ENCODE measurements around the gene WNT1.

DNA sequence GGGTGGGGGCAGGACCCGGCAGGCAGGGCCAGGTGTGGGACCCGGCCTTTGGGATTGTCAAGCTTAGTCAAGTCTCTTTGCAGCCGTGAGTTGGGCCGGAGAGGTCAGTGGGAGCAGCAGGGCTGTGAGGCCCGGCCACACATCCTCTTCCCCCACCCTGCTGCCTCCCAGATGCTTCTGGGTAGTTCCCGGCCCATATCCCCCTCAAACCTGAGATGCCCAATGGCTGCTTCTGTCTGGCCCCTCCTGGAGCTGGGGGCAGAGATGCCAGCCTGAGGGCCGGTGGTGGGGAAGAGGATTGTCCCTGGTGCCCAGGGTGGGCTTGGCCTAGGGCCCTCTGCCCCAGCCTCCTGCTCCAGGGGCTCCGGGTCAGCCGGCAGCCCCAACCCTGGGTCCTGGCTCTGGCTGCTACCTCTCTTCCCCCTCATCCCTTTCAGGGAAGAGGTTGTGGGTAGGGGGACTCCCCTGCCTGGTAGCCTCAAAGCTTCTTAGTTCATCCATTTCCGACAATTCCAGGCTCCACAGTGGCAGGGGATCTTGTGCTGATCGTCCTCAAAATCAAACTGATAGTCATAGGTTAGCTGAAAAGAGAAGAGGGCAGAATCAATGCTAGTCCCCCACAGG, 43.3 kb downstream of the WNT1 start:
- TF ChIP-seq, protein P1, sequence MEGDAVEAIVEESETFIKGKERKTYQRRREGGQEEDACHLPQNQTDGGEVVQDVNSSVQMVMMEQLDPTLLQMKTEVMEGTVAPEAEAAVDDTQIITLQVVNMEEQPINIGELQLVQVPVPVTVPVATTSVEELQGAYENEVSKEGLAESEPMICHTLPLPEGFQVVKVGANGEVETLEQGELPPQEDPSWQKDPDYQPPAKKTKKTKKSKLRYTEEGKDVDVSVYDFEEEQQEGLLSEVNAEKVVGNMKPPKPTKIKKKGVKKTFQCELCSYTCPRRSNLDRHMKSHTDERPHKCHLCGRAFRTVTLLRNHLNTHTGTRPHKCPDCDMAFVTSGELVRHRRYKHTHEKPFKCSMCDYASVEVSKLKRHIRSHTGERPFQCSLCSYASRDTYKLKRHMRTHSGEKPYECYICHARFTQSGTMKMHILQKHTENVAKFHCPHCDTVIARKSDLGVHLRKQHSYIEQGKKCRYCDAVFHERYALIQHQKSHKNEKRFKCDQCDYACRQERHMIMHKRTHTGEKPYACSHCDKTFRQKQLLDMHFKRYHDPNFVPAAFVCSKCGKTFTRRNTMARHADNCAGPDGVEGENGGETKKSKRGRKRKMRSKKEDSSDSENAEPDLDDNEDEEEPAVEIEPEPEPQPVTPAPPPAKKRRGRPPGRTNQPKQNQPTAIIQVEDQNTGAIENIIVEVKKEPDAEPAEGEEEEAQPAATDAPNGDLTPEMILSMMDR (IDR thresholded peaks at IDR 0.05) = no peak
- TF ChIP-seq POLR2A (IDR thresholded peaks at IDR 0.05) = no peak
